Measurements from ENCODE around the gene NRDC. TPM values are rescaled to one million over a fixed set of nuclear protein-coding genes. Genes with fewer than 3 reads are reported as not detected.

Gene NRDC
- total RNA-seq, 1 experiment from 2014 or later: 147 TPM

DNA sequence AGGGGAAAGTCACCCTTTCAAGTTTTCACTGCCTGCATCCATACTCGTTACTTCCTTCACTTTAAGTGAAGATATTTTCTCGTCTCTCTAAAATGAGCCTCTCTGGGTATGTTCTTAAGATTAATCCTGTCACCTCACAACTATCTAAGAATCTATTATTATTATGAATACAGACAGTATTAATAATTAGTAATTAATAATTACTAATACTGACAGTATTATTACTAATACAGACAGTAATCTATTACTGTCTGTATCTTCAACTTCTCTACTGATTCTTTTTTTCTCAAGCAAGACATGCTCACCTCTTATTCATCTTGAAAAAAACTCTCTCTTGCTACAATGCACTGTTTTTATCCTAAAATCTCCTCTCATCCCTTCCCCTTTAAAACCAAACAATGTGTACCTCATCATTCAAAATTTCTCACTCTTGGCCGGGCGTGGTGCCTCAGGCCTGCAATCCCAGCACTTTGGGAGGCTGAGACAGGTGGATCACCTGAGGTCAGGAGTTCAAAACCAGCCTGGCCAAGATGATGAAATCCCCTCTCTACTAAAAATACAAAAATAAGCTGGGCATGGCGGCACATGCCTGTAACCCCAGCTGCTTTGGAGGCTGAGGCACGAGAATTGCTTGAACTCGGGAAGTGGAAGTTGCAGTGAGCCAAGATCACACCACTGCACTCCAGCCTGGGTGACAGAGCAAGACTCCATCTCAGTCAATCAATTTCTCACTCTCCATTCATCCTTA lies 7.8 kb downstream of the NRDC start:
- no peak overlapping the region for H3K14ac ChIP-seq (ENCODE audit: insufficient read depth, low read length)
- no peak overlapping the region for H3K4ac ChIP-seq (ENCODE audit: low read depth, low read length)
- no peak overlapping the region for H3T11ph ChIP-seq (ENCODE audit: low read length)
- no peak overlapping the region for H2AFZ ChIP-seq (ENCODE audit: low read length)
- H3K9me3 ChIP-seq (ENCODE audit: control insufficient read depth, low read depth, low read length): no peaks in the 10 kb centered on the region
- no peak overlapping the region for H2BK15ac ChIP-seq (ENCODE audit: low read depth, low read length)
- H2BK5ac ChIP-seq (ENCODE audit: insufficient read length, low read length): no peak overlapping the region
- H4K20me1 ChIP-seq (ENCODE audit: control insufficient read depth, insufficient read depth, insufficient read length): no peaks in the 10 kb centered on the region
- Mint-ChIP-seq H3K9me3 (no peaks in the 10 kb centered on the region), H3K4me1 (peaks cover 11 to 19% of the 10 kb centered on the region in 2 experiments), H3K4me3 (no peak overlapping the region; a peak in 1 of 5 replicates), H3K27ac (peak overlapping the region; percentile 69 to 95 (median 91); a peak in 6 of 7 replicates), H3K27me3 (ENCODE audit: low read depth) (no peaks in the 10 kb centered on the region), H3K36me3 (ENCODE audit: insufficient read depth in 1 of 3, low read depth in 3 of 3) (peaks cover 0 to 11% (median 5%) of the 10 kb centered on the region in 3 experiments; a peak in 5 of 7 replicates)
- no peak overlapping the region for H2BK20ac ChIP-seq (ENCODE audit: low read depth, low read length, poor library complexity, severe bottlenecking)
- no peak overlapping the region for H4K5ac ChIP-seq (ENCODE audit: insufficient read length, low read depth, low read length)
- no peak overlapping the region for H3K23ac ChIP-seq (ENCODE audit: insufficient read length, low read depth, low read length)
- H3K9ac ChIP-seq (ENCODE audit: extremely low read depth, insufficient read length, low read length): no peak overlapping the region
- no peak overlapping the region for H4K91ac ChIP-seq (ENCODE audit: insufficient read length, low read depth, low read length)
- TF ChIP-seq, protein P1, sequence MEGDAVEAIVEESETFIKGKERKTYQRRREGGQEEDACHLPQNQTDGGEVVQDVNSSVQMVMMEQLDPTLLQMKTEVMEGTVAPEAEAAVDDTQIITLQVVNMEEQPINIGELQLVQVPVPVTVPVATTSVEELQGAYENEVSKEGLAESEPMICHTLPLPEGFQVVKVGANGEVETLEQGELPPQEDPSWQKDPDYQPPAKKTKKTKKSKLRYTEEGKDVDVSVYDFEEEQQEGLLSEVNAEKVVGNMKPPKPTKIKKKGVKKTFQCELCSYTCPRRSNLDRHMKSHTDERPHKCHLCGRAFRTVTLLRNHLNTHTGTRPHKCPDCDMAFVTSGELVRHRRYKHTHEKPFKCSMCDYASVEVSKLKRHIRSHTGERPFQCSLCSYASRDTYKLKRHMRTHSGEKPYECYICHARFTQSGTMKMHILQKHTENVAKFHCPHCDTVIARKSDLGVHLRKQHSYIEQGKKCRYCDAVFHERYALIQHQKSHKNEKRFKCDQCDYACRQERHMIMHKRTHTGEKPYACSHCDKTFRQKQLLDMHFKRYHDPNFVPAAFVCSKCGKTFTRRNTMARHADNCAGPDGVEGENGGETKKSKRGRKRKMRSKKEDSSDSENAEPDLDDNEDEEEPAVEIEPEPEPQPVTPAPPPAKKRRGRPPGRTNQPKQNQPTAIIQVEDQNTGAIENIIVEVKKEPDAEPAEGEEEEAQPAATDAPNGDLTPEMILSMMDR (conservative IDR thresholded peaks at IDR 0.05): no peak
- no peak overlapping the region for H2BK12ac ChIP-seq (ENCODE audit: insufficient read length, low read depth, low read length)
- peaks cover 2% of the 10 kb centered on the region; the same call in 1 of the 2 replicates for H3K4me1 ChIP-seq (ENCODE audit: insufficient read depth, low read length)
- H2AK5ac ChIP-seq (ENCODE audit: insufficient read length, low read length): no peak overlapping the region
- WGBS (ENCODE audit: extremely low coverage, insufficient read length, low lambda C conversion rate): no CpG with 5 or more reads among the region's 7 CpGs
- H3K18ac ChIP-seq (ENCODE audit: insufficient read length, low read depth, low read length): no peak overlapping the region
- peaks cover 11% of the 10 kb centered on the region for H3K79me1 ChIP-seq (ENCODE audit: insufficient read depth, low read depth, low read length, poor library complexity, severe bottlenecking)
- H4K8ac ChIP-seq (replicated peaks; ENCODE audit: insufficient read length, low read depth, low read length): no peak overlapping the region
- H3K27ac ChIP-seq (ENCODE audit: insufficient read length, low read depth, low read length): no peak overlapping the region
- H3K56ac ChIP-seq (ENCODE audit: insufficient read length, low read depth, low read length): no peak overlapping the region
- H3K23me2 ChIP-seq (ENCODE audit: insufficient read length, low read depth, low read length, poor library complexity, severe bottlenecking): no peaks in the 10 kb centered on the region
- no peak for DNase-seq
- H3K4me2 ChIP-seq (ENCODE audit: insufficient read depth, insufficient read length, low read length): no peak overlapping the region
- H3K27me3 ChIP-seq (ENCODE audit: insufficient read depth, low read length): no peaks in the 10 kb centered on the region
- peaks cover 27% of the 10 kb centered on the region; the same call in 1 of the 2 replicates for H3K79me2 ChIP-seq (ENCODE audit: insufficient read depth, low read length)
- H2BK120ac ChIP-seq (ENCODE audit: low read depth, low read length, poor library complexity, severe bottlenecking): no peak overlapping the region

Data from H9 (cell line).